ENCODE results near the gene IL22RA2.

The IL22RA2 gene

GRCh38 chr6:137197684-137198645 lies 24.5 kb upstream of the IL22RA2 start:
- DNase-seq (ENCODE audit: low read depth in 2 of 2): no peak

GRCh38 chr6:137193256-137194070 lies 20.0 kb upstream of the IL22RA2 start:
- DNase-seq (ENCODE audit: low read depth in 2 of 2): no peak

- no peak for DNase-seq (ENCODE audit: low read depth in 2 of 2)
These were observed 19.4 kb upstream of the IL22RA2 start for GRCh38 chr6:137192821-137193220.

GRCh38 chr6:137191670-137192069 lies 18.2 kb upstream of the IL22RA2 start:
- no peak for DNase-seq (ENCODE audit: low read depth in 2 of 2)

GRCh38 chr6:137191236-137191635 lies 17.8 kb upstream of the IL22RA2 start:
- no peak for DNase-seq (ENCODE audit: low read depth in 2 of 2)

GRCh38 chr6:137190583-137191094 lies 17.2 kb upstream of the IL22RA2 start:
- no peak for DNase-seq (ENCODE audit: low read depth in 2 of 2)

- DNase-seq (ENCODE audit: low read depth in 2 of 2): no peak
These were observed 15.4 kb upstream of the IL22RA2 start for GRCh38 chr6:137188855-137189254.

GRCh38 chr6:137185290-137185689 lies 11.8 kb upstream of the IL22RA2 start:
- DNase-seq (ENCODE audit: low read depth in 2 of 2): no peak

GRCh38 chr6:137182654-137183073 lies 9.2 kb upstream of the IL22RA2 start:
- DNase-seq (ENCODE audit: low read depth in 2 of 2): no peak

- no peak for DNase-seq (ENCODE audit: low read depth in 2 of 2)
These were observed 8.6 kb upstream of the IL22RA2 start for GRCh38 chr6:137181891-137182653.

- no peak for DNase-seq (ENCODE audit: low read depth in 2 of 2)
These were observed 4.2 kb upstream of the IL22RA2 start for GRCh38 chr6:137177611-137178010.

- DNase-seq (ENCODE audit: low read depth in 2 of 2): no peak
These were observed 3.3 kb upstream of the IL22RA2 start for GRCh38 chr6:137176729-137177128.

GRCh38 chr6:137175868-137176245 lies 2.4 kb upstream of the IL22RA2 start:
- DNase-seq (ENCODE audit: low read depth in 2 of 2): no peak

GRCh38 chr6:137175157-137175867 lies 1.9 kb upstream of the IL22RA2 start:
- DNase-seq (ENCODE audit: low read depth in 2 of 2): no peak

- DNase-seq (ENCODE audit: low read depth in 2 of 2): no peak
These were observed 561 bp downstream of the IL22RA2 start for GRCh38 chr6:137172734-137173431.

- DNase-seq (ENCODE audit: low read depth in 2 of 2): no peak
These were observed 1.4 kb downstream of the IL22RA2 start for GRCh38 chr6:137171824-137172733.

GRCh38 chr6:137171053-137171374 lies 2.4 kb downstream of the IL22RA2 start:
- no peak for DNase-seq (ENCODE audit: low read depth in 2 of 2)

GRCh38 chr6:137170266-137171052 lies 3.0 kb downstream of the IL22RA2 start:
- no peak for DNase-seq (ENCODE audit: low read depth in 2 of 2)
